ENCODE results near the gene EFHC2.

DNA sequence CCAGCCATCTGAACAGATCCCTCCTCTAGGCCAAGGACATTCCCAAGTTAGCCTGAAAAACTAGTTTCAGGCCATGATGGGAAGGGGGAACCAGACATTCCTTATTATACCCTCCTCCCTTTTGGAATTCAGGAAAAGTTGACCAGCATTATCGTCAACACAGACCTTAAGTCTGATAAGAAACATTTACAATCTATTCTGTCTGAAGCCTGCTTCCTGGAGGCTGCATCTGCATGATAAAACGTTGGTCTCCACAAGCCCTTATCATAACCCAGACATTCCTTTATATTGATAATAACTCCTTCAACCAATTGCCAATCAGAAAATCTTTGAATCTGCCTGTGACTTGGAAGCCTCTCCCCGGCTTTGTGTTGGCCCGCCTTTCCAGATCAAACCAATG is 44.3 kb downstream of the EFHC2 start:
- TF ChIP-seq CTCF (IDR thresholded peaks at IDR 0.05), result no peak
- no peak for TF ChIP-seq ZFX (IDR thresholded peaks at IDR 0.05; ENCODE audit: borderline replicate concordance)
